Activated gamma-delta T cell treated with Interleukin-2 at 50 U/mL for 16 hours (primary cell): ENCODE data around the gene UBL7.
A peak's percentile ranks its signal among the peaks of the same experiment; 100 is the strongest.
"Not testable (repeated sequence)": the region's sequence is repeated elsewhere in the genome, so short reads cannot be mapped to it uniquely, and the experiment has no call there.

Experiments
- DNase-seq: peaks from one replicate; pipeline ENCODE4 v3.0.0-alpha.2; 2020

UBL7 gene, protein sequence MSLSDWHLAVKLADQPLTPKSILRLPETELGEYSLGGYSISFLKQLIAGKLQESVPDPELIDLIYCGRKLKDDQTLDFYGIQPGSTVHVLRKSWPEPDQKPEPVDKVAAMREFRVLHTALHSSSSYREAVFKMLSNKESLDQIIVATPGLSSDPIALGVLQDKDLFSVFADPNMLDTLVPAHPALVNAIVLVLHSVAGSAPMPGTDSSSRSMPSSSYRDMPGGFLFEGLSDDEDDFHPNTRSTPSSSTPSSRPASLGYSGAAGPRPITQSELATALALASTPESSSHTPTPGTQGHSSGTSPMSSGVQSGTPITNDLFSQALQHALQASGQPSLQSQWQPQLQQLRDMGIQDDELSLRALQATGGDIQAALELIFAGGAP

DNA sequence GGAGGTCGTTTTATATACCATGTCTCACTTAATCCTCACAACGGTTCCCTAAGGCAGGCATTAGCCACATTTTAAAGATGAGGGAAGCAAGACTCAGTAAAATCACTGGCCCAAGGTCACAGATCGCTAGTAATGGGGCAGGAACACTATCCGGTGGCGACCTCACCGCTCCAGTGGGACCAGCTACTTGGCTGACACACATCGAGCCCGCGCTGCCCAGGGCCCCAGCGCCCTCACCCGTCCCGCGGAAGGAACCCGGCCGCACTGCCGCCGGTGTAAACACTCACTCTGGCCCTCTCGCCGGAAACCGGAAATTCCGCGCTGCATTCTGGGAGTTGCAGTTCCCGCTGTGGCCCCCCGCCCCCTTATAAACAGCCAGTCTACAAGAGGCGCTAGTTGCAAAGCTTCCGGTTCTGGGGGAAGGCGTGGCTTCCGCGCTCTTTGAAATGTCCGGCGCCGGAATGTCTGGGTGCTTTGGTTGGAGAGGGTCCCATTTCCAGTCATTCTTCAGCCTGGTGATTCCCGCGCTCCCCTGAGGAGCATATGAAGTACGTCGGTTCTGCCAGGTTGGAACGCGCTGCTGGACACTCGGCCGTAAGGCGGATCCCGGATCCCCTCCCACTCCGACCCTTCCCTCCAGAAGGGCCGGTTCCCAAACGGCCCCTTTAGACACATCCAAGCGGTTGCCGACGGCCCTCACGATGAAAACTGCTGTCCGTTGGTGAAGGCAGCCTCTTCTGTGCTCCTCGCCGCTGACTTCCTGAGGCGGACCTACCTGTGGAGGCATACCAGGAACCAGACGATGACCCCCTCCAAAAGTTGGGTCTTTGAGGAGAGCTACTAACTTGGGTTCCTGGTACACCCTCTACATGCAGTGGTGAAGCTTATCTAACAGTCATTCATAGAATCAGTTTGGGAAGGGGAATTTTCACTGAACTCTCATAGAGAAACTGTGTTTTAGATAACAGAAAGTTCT lies at the start of gene UBL7:
Gene UBL7, minus strand, starts transcription at position 290 of the 976 bp plus-strand sequence. CDS start 2,293 bp downstream, outside the sequence.
- DNase-seq: peak; percentile 97

DNA sequence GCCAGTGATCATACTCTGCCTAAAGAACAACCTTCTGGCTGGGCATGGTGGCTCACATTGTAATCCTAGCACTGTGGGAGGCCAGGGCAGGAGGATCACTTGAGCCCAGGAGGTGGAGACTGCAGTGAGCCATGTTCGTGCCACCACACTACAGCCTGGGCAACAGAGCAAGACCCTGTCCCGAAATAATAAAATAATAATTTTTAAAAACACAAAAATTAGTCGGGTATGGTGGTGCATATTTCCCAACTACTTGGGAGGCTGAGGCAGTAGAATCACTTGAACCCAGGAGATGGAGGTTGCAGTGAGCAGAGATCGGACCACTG lies 45.5 kb upstream of the UBL7 start:
- no peak for DNase-seq

DNA sequence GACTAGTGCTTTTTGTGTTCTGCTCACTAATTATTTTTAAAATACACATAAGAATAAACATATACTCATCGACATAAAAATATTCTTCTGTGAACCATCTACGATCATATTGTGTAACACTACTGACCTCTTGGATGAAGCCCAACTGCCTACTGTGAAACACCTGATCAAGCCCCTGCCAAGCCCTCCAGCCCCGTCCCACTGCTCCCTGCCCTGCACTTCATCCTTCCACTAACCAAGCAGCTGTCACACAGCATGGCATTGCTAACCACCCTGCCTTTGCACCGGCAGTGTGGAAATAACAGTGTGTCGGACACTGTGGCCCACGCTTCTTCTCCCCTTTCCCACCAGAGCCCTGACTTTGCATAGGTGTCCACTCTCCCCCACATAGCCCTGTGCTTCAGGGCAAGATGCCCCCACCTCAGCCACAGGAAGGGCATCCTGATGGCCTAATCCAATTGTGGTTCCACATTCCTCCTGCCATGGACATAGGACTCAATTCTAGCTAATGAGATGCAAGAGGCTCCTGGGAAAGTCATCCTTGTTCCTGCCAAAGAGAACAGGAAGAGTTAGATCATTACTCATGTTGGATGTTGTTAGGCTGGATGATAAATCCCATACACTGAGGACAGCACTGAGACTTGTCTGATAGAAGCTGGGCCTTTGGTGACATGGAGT lies 45.0 kb upstream of the UBL7 start:
- no peak for DNase-seq

DNA sequence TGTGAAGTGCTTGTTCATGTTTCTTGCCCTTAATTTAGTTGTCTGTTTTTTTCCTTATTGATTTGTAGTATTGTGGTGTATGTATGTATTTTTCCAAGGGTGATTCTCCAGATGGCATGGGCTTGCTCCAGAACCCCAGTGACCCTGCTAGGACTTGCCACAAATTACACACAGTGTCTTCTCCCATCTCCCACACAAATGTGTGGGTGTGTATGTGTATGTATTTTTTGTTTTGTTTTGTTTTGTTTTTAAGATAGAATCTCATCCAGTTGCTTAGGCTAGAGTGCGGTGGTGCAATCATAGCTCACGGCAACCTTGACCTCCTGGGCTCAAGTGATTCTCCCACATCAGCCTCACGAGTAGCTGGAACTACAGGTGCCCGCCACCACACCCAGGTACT lies 43.9 kb upstream of the UBL7 start:
- DNase-seq: no peak

DNA sequence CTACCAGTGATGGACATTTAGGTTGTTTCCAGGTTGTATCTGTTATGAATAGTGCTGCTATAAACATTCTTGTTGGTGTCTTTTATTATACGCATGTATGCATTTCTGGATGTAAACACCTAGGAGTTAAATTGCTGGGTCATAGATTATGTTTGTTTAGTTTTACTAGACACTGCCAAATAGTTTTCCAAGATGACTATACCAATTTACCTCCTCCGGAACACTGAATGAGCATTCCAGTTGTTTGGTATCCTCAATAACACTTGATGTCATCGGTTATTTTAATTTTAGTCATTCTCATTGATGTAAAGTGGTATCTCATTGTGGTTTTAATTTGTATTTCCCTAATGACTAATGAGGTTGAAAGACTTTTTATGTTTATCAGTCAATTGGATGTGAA lies 43.5 kb upstream of the UBL7 start:
- DNase-seq: no peak

DNA sequence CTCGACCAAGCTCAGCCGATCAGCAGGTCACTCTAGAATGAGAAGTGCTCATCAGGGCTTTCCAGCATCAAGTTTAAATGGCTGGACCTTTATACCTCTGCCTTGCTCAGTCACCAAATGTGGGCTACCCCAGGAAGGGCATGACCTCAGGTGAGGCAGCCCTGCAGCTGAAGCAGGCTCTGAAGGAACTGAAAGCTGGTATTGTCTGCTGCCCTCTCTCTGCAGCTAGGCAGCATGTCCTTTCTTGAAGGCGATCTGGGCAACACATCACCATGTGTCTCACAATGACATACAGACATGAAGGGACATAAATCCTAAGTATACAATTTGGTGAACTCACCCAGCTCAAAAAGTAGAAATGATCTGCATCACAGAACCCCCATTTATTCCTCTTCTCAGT lies 41.3 kb upstream of the UBL7 start:
- DNase-seq: no peak

DNA sequence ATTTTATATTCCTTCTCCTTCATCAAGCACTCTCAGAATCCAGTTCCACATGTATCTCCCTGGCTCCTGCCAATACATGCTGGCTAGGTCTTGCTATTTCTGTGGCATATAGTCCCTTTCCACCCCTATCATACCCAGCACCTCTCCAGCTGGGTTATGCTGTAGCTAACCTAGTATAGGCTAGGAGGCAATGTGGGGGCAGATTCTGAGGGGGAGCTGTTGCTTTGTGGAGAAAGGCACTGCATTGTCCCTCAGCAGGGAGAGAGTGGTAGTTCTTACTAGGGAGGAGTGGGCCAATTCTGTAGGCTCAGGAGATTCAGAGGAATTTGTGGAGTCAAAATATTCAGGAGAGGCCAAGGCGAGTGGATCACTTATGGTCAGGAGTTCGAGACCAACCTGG lies 39.4 kb upstream of the UBL7 start:
- DNase-seq: no peak

DNA sequence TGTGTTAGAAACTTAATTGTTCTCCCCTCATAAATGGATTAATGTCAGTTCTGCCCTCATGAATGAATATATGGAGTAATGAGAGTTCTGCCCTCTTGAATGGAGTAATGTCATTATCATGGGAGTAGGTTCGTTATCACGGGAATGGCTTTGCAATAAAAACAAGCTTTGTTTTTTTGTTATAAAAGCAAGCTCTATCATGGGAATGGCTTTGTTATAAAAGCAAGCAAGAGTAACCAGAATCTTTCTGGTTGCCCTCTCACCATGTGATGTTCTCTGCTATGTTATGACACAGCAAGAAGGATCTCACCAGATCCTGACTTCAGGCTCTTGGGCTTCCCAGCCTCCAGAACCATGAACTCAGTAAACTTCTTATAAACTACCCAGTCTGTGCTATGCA lies 38.4 kb upstream of the UBL7 start:
- no peak for DNase-seq

DNA sequence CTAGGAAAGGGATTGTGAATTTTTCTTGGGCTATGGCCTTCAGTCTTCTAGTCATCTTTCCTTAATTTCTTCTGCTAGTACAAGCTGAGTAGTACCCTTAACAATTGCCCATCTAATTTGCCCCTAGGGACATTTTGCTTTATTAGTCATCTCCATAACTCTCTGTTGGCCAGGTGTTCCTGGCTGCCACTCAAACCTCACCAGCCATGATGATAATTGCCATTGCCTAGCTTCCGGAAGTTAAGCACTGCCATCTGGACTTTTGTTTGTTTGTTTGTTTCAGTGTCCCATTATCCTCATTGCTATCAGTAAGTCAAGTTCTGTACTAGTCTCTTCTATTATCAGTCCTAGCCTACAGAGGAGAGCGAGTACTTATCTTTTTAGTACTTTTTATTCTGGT lies 36.6 kb upstream of the UBL7 start:
- DNase-seq: no peak

DNA sequence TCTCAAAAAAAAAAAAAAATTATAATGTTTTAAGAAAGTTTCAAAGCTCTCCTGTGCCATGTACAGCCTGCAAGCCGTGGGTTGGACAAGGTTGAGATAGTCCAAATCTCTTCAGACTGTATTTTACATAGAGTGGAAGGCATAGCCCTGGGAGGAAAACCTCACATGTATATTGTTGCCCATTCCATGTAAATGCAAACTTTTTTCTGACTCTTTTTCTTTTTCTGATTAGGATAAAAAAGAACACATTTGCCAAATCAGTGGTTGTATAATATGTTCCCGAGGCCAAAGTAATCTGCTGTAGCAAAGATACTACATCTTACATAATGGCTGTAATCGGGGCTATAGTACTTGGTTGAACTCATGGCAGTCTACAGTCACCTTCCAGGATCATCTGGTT lies 35.7 kb upstream of the UBL7 start:
- no peak for DNase-seq

DNA sequence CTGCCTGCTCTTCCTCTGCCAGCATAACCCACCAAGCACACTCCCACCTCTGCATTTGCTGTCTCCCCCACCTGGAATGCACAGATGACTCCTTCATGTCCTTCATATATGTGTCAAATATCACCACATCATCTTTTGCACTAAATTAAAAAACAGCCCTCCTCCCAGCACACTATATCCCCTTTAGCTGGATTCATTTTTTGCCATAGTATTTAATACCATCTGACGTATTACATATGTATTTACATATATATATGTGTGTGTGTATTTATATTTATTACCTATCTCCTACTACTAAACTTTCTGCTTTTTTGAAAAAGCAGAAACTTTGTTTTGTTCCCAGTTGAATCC lies 29.4 kb upstream of the UBL7 start:
- DNase-seq: no peak

DNA sequence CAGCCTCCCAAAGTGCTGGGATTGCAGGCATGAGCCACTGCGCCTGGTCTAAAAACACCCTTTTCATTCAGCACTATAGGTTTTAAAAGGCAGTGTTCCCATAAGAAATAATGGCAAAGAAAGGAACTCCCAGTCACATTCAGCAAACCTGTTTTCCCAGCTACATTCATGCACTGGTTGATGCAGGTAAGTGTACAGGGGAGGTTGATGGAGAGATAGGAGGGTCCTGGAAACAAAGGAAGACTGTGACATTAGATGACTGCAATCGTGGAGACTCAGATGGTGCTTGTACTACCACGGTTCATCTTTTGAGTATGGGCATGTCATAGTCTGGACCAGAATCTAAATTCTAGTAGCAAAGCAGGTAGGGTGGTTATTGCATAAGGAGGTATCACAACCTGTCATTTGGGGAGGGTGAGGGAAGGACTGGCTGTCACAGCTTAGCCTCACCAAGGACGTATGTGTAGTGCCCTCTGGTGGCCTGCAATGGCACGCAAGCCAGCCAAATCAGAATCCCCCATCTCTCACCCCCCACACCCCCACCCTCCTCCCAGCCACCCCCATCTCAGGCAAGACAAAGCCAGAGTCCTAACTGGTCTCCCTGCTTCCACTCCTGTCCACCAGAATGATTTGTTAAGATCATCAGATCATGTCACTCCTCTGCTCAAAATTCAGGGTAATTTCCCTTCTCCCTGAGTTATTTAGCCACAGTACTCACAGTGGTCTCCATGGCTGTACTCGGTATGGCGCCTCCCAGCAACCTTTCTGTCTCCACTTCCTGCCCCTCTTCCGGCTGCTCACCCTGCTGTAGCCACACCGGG lies 28.8 kb upstream of the UBL7 start:
- DNase-seq: peak; percentile 76

DNA sequence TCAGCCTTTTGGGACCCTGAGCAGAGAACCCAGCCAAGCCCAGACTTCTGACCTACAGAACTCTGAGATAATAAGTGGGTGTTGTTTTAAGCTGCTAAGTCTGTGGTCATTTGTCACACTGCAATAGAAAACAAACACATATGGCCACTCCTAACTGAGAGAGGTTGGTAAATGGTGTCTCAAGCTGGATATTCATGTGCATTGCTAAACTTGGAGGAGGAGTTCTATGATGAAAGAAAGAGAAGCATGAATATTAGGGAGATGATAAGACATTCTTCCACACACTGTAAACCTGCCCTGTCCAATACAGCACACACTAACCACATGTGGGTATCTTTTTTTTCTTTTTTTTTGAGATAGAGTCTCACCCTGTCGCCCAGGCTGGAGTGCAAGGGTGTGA lies 27.8 kb upstream of the UBL7 start:
- no peak for DNase-seq

DNA sequence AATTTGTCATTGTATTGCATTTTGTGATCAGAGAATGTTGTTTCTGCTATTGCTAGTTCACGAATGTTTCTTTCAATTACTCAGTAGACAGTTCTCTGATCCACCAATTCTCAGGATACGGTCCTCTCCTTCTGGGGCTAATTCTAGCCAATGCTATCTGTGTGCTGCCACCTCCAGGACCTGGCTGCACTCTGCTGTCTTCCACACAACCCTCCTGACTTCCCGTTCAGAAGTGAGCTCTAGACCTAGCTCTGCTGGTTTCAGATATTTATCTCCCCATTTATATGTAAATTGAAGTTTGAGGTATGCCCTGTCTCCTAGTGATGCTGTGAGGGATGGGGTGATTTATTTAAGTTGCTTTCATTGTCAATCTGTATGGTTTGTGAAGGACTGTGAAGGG lies 21.7 kb upstream of the UBL7 start:
- DNase-seq: no peak

DNA sequence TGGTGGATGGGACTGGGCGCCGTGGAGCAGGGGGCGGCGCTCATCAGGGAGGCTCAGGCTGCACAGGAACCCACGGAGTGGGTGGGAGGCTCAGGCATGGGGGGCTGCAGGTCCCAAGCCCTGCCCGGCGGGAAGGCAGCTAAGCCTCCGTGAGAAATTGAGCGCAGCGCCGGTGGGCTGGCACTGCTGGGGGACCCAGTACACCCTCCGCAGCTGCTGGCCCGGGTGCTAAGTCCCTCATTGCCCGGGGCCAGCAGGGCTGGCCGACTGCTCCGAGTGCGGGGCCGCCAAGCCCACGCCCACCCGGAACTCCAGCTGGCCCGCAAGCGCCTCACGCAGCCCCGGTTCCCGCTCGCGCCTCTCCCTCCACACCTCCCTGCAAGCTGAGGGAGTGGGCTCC lies 19.4 kb upstream of the UBL7 start:
- not testable (repeated sequence) for DNase-seq

DNA sequence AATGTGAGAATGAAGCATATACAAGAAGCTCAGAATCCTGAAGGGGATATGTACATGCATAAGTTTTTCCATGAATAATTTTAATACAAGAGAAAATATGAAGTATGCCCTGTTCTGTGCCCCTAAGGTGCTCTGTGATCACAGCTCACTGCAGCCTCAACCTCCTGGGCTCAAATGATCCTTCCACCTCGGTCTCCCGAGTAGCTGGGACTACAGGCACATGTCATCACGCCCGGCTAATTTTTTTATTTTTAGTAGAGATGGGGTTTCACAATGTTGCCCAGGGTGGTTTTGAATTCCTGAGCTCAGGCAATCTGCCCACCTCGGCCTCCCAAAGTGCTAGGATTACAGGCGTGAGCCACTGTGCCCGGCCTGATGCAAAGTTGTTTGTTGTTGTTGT lies 10.7 kb upstream of the UBL7 start:
- not testable (repeated sequence) for DNase-seq

DNA sequence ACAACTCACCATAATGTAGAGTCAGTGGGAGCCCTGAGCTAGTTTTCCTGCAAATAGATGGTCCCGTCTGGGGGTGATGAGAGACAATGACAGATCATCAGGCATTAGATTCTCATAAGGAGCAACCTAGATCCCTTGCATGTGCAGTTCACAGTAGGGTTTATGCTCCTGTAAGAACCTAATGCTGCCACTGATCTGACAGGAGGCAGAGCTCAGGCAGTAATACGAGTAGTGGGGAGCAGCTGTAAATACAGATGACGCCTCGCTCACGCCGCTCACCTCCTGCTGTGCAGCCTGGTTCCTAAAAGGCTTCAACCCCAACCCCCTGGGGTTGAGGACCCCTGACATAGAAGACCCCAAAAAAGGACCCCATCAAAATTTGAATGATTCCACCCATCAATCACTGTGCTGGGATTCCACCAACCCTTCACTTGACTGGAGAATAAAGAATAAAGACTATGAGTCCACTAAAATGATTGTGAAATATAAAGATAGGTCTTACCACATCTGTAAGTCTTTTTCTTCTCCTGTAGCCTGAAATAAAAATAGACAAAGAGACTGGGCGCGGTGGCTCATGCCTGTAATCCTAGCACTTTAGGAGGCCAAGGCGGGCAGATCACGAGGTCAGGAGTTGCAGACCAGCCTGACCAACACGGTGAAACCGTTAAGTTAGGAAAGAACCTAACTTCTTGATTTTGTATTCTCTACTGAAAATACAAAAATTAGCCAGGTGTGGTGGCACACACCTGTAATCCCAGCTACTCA lies 9.9 kb upstream of the UBL7 start:
- DNase-seq: no peak

DNA sequence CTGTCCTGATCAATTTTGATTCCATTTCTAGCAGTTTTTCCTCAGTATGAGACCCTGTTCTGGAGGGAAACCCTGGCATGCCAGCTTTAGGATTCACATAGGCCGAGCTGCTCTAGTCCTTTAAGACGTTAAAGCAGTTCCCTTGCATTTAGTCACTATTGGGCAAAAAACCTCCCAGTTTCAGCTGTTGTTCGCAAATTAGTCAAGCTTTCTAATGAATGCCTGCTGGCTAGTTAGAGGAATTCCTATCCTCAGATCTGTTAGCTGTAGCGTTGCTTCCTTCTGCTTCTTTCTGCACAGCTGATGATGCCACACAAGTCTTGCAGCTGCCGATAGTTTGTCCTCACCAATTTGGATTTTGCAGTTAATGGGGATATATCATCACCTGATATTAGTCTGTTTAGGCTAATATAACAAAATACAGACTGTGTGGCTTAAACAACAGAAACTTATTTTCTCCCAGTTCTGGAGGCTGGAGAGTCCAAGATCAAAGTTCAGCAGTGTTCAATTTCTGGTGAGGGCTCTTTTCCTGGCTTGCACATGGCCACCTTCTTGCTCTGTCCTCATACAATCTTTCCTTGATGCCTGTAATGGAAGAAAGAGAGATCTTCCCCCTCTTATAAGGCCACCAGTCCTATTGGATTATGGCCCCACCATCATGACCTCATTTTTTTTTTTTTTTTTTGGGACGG lies 7.5 kb upstream of the UBL7 start:
- no peak for DNase-seq

DNA sequence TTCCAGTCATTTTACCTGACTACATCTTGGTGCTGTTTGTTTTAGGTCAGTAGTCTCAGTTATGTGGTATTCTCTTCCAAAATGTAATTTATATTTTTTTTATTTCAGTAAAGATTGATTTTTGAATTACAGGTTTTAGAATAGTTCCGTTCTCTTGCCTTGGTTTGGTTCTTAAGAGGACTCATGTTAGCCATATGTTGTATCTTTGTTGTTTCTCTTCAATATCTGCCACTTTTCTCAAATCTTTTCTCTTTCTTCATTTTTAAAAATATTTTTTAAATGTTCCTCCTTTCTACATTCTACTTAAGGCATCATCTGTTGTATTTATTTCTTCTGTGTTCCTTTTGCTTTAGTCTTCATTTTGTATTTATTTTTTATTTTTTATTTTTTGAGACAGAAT lies 5.6 kb upstream of the UBL7 start:
- DNase-seq: no peak

DNA sequence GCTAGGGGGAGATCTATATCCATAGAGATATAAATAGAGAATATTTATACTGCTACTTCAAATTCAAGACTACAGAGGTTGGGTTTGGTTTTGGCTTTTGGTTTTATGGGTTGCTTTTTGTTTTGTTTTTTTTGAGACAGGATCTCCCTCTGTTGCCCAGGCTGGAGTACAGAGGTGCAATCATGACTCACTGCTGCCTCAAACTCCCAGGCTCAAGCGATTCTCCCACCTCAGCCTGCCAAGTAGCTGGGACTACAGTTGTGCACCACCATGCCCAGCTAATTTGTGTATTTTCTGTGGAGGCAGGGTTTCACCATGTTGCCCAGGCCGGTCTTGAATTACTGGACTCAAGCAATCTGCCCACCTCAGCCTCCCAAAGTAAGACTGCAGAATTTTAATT lies 3.9 kb upstream of the UBL7 start:
- DNase-seq: no peak

DNA sequence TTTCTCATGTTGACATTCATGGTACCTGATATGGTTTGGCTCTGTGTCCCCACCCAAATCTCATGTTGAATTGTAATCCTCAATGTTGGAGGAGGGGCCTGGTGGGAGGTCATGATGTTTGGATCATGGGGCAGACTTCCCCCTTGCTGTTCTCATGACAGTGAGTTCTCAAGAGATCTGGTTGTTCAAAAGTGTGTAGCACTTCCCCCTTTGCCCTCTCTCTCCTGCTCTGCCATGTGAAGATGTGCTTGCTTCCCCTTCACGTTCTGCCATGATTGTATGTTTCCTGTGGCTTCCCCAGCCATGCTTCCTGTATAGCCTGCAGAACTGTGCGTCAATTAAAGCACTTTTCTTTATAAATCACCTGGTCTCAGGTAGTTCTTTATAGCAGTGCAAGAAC lies 3.3 kb upstream of the UBL7 start:
- DNase-seq: no peak
